Suppressor macrophage treated with lipopolysaccharide for 1 hour (primary cell): ENCODE data around the gene ADGRG4.
"Not testable (repeated sequence)": the region's sequence is repeated elsewhere in the genome, so short reads cannot be mapped to it uniquely, and the experiment has no call there.

Experiments
- DNase-seq, 3 donors: peaks; one replicate each; pipeline ENCODE4 v3.0.0-alpha.2; 2020 to 2022

ADGRG4 gene

GRCh38 chrX:136386826-136387225 is 86.1 kb downstream of the ADGRG4 start:
- DNase-seq = no peak

DNA sequence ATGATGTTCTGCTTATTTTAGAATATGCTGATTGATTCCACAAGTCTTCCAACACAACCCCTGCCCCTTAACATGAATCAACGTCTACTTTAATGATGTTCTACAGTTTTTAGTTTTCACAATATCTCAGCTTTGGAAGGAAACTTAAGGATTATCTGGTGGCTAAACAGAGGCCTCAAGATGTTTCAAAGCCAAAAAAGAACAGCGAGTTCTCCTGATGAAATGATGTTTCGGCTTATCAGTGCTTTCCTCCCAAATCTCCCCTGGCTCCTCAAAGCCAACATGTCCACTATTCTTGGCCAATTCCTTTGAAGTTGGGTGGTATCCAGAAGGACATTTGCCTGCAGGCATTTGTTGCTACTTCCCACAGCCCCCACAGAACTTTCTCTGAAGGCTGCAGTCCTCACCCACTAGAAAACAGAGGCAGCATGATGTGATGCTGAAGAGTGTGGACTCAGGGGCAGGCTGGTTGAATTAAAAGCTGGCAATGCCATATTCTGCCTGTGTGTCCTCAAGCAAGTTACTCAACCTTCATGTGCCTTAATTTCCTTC is 87.3 kb downstream of the ADGRG4 start:
- no peak for DNase-seq

DNA sequence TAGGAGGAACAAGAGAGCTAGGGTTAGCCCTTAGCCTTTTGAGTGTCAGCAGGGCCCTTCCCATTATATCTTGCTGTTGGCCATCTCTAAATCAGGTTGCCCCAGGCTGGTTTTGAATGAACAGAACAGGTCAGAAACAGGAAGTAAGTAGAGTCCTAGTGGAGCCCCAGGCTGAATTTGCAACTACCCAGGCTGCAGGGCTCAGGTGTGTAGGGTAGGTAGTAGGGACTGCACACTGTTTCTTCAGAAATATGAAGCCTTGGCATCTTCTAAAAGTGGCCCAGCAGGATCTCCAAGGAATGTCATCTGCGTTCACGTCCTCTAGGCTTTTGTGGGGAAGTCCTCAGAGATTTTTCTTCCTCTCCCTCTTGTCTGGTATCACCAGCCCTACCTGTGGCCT is 90.2 kb downstream of the ADGRG4 start:
- no peak for DNase-seq

DNA sequence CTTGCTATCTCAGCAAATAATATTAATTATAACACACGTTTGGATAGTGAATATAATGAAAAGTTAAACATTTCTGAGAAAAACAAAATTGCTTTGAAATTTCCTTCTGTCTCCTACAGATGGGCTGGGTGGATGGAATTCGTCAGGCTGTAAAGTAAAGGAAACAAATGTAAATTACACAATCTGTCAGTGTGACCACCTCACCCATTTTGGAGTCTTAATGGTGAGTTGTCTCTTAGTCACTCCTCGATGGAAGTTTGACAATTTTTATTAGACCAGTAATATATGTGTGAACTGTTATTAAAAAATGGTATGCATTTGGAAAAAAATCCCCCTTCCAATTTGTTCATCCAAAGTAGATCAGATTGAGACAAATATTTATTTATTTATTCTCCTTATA is 94.5 kb downstream of the ADGRG4 start:
- no peak for DNase-seq

GRCh38 chrX:136397001-136397400 is 96.2 kb downstream of the ADGRG4 start:
- DNase-seq = no peak

DNA sequence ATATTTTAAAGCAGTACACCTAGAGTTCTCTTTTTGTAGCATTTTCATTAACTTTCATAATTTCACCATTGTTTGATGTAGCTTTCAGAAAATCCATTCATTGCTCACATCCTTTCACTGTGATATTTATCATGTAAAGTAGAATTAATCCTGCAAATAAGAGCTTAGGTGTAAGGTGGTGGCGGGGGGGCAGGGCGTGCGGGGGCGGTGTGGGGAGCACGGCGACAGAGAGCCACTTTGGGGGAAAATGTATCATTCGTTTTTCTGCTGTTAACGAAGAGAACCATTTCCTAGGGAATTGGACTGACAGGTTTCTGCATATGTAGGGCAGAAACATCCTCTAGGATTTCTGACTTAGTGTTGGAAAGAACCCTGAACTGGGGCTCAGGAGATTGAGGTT is 104.4 kb downstream of the ADGRG4 start:
- no peak for DNase-seq

- DNase-seq = no peak
Observed at GRCh38 chrX:136417806-136418205, 117.0 kb downstream of the ADGRG4 start.

DNA sequence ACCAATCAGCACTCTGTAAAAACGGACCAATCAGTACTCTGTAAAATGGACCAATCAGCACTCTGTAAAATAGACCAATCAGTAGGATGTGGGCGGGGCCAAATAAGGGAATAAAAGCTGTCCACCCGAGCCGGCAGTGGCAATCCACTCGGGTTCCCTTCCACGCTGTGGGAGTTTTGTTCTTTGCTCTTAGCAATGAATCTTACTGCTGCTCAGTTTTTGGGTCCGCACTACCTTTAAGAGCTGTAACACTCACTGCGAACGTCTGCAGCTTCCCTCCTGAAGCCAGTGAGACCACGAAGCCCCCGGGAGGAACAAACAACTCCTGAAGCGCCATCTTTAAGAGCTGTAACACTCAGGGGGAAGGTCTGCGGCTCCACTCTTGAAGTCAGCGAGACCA is 120.6 kb downstream of the ADGRG4 start:
- no peak for DNase-seq

GRCh38 chrX:136423724-136424123 is 123.0 kb downstream of the ADGRG4 start:
- DNase-seq = no peak

DNA sequence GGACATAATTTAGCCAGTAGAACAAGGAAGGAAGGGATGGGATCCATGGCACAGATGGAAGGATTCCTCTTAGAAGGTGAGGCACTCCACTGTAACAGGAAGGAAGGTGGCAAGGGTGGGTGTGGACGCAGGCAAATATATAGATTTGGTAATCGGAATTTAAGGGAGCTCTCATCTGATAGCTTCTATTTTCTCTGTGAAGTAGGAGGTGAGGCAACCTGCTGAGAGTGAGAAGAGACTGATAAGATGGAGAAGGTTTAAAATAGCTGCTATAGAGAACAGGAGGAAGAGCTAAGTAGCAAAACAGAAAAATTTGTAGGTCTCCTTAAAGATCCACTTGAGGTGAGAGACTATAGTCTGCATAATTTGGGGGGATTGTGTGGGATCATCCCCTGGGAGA is 125.2 kb downstream of the ADGRG4 start:
- DNase-seq = no peak

DNA sequence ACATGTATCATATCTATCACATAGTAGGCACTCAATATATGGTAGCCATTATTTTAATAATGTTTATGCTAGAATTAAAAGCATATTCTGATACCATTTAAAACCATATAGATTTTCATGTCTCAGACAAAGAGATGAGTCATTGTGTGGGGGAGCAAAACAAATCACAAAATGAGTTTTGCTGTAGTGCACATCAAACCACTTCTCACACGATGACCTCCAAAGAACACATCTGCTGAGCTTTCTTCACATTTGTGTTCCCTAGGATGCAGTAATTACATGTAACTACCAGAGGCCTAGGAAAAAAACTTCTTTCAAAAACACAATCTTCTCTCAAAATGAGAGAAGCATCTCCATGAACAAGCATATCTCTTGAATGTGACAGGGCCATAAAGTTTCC is 130.9 kb downstream of the ADGRG4 start:
- no peak for DNase-seq

GRCh38 chrX:136437774-136438173 is 137.0 kb downstream of the ADGRG4 start:
- no peak for DNase-seq

GRCh38 chrX:136438192-136438591 is 137.4 kb downstream of the ADGRG4 start:
- DNase-seq = no peak

DNA sequence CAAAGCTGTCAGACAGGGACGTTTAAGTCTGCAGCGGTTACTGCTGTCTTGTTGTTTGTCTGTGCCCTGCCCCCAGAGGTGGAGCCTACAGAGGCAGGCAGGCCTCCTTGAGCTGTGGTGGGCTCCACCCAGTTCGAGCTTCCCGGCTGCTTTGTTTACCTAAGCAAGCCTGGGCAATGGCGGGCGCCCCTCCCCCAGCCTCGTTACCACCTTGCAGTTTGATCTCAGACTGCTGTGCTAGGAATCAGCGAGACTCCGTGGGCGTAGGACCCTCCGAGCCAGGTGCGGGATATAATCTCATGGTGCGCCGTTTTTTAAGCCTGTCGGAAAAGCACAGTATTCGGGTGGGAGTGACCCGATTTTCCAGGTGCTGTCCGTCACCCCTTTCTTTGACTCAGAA is 144.9 kb downstream of the ADGRG4 start:
- DNase-seq = not testable (repeated sequence)

DNA sequence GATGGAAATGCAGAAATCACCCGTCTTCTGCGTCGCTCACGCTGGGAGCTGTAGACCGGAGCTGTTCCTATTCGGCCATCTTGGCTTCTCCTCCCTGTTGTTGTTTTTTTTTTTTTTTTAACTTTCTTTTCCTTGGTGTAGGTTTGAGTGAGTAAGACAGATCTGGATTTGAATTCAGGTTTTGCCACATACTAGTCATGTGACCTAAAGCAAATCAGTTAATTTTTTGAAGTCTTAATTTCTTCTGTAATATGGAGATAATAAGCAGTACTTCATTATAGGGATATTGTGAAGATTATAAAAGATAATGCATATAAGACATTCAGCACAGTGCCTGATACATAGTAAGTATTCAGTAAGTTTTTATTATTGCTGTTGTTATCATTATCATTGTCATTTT is 145.4 kb downstream of the ADGRG4 start:
- DNase-seq = no peak

DNA sequence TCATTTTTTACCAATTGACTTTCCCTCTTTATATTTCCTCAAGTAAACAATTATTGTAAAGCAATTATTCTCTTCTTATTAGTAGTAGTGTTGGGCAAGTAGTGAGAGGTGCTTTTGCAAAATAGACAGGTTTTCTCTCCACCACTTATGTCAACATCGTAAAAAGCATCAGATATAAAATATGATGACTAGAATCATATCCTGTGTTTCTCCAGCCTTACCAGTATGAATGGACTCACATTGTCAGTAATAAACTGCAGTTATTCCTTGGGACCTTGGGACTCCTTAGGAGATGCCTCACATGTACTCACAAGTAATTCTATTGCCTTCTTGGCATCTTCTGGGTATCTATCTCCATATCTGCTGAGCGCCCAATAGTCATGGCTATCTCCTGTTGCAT is 146.5 kb downstream of the ADGRG4 start:
- no peak for DNase-seq

DNA sequence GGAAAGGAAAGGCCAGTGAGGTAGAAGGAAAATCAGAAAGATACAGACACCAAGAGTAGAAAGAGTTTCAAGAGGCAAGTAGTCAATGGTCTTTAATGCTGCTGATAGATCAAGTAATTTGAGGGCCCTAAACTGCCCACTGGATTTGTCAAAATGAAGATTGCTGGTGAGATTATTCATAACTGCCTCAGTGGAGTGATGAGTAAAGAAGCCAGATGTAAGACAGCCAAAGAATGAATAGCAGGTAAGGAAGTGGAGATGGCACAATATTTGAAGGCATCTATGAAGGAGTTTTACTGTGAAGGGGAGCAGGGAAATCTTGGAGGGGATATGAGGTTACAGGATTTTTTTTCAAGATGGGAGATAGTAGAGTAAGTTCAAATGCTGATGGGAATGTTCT is 147.2 kb downstream of the ADGRG4 start:
- no peak for DNase-seq

GRCh38 chrX:136450050-136450830 is 149.5 kb downstream of the ADGRG4 start:
- no peak for DNase-seq

- DNase-seq = no peak
Observed at GRCh38 chrX:136452614-136453013, 151.9 kb downstream of the ADGRG4 start.

GRCh38 chrX:136453114-136453513 is 152.4 kb downstream of the ADGRG4 start:
- DNase-seq = no peak

- DNase-seq = no peak
Observed at GRCh38 chrX:136453771-136454170, 153.0 kb downstream of the ADGRG4 start.

GRCh38 chrX:136456133-136456532 is 155.4 kb downstream of the ADGRG4 start:
- DNase-seq = no peak

- no peak for DNase-seq
Observed at GRCh38 chrX:136457303-136457917, 156.6 kb downstream of the ADGRG4 start.

GRCh38 chrX:136464589-136464988 is 163.8 kb downstream of the ADGRG4 start:
- DNase-seq = no peak
